HepG2 (cell line): ENCODE measurements around the gene PDE4D. TPM values are rescaled to one million over a fixed set of nuclear protein-coding genes. Genes with fewer than 3 reads are reported as not detected.

ENCODE experiments used
- ATAC-seq: fragments of 200-7000 bp; cut with Tn5 transposase; 3 replicates; pipeline ENCODE4 v1.9.1; 2020; ENCODE audit warnings: mild to moderate bottlenecking, moderate library complexity
- BruUV-seq: library from RNA; stranded (reverse); fragments of 400-500 nt; replicated peaks from 2 replicates; lab custom pipeline; 2021; lab: Mats Ljungman, UMichigan
- CTCF ChIA-PET: fragments of 300-600 bp; formaldehyde crosslinking; extraction: SDS; loops from one replicate; lab custom pipeline; 2021; ENCODE audit warnings: low total read pairs, inconsistent platforms, low intra/inter-chr PET ratio; lab: Yijun Ruan, JAX
- POLR2A ChIA-PET: fragments of 350-600 bp; sonication (Branson Sonifier 250); formaldehyde crosslinking; loops from one replicate; lab custom pipeline; 2020; ENCODE audit warnings: antibody characterized with exemption, inconsistent platforms; lab: Yijun Ruan, JAX
- DNase-seq: peaks from one replicate; pipeline ENCODE4 v3.0.0-alpha.2; 2015; ENCODE audit warnings: low spot score
- FAIRE-seq: peaks from 3 replicates; lab custom pipeline; 2011; peaks lifted over from hg19 to GRCh38; lab: Jason Lieb, UNC
- H2AFZ ChIP-seq: one replicate; pipeline ENCODE4 v1.6.1; 2011; ENCODE audit warnings: low read length, inconsistent platforms
- H3K27ac ChIP-seq: fragments of 300-600 bp; 3 replicates; pipeline ENCODE4 v1.8.0; 2011; ENCODE audit warnings: mixed run types, mild to moderate bottlenecking, mixed read lengths, low read length, inconsistent platforms; ENCODE audit not compliant: insufficient read depth; ENCODE audit errors: extremely low read length
- H3K27me3 ChIP-seq, 2 experiments: fragments of 200-600 bp in 1 of 2; 2 replicates in 1 of 2; 3 replicates in 1 of 2; pipeline versions ENCODE4 v1.6.0 to v1.8.0; 2011; ENCODE audit warnings: low read length in 2 of 2, mild to moderate bottlenecking in 2 of 2, moderate library complexity in 2 of 2, inconsistent platforms in 1 of 2; ENCODE audit not compliant: insufficient read depth in 2 of 2, control insufficient read depth in 1 of 2
- H3K36me3 ChIP-seq, 2 experiments: fragments of 200-600 bp in 1 of 2; replicated peaks in 1 of 2; 2 replicates in 1 of 2; 3 replicates in 1 of 2; pipeline versions ENCODE4 v1.5.1 to v1.8.0; 2011; ENCODE audit warnings: low read length in 2 of 2, inconsistent platforms in 1 of 2; ENCODE audit not compliant: insufficient read depth in 2 of 2, control insufficient read depth in 1 of 2
- H3K4me1 ChIP-seq: 2 replicates; pipeline ENCODE4 v1.5.1; 2012; ENCODE audit warnings: low read length, inconsistent platforms; ENCODE audit not compliant: insufficient read depth
- H3K4me2 ChIP-seq: 2 replicates; pipeline ENCODE4 v1.6.0; 2011; ENCODE audit warnings: low read depth, low read length, inconsistent platforms
- H3K4me3 ChIP-seq, 3 experiments: fragments of 200-600 bp in 1 of 3; sonication (generic), shearing (Covaris generic) in 1 of 3; replicated peaks in 1 of 3; 2 replicates each; pipeline ENCODE4 v1.5.1; 2011 to 2016; ENCODE audit warnings: low read length in 3 of 3, inconsistent platforms in 2 of 3, low read depth in 2 of 3, mild to moderate bottlenecking in 2 of 3, control low read depth in 1 of 3, mixed read lengths in 1 of 3; ENCODE audit not compliant: insufficient read depth in 1 of 3
- H3K79me2 ChIP-seq: one replicate; pipeline ENCODE4 v1.6.1; 2011; ENCODE audit warnings: low read length, inconsistent platforms; ENCODE audit not compliant: insufficient read depth
- H3K9ac ChIP-seq: 2 replicates; pipeline ENCODE4 v1.6.0; 2011; ENCODE audit warnings: mild to moderate bottlenecking, low read depth, low read length, inconsistent platforms; ENCODE audit not compliant: insufficient read depth
- H3K9me3 ChIP-seq: 2 replicates; pipeline ENCODE4 v1.5.1; 2012; ENCODE audit warnings: mild to moderate bottlenecking, low read length
- H4K20me1 ChIP-seq: 2 replicates; pipeline ENCODE4 v1.6.0; 2011; ENCODE audit warnings: inconsistent platforms, mild to moderate bottlenecking, low read length, moderate library complexity; ENCODE audit not compliant: insufficient read depth
- KDM3A ChIP-seq: IDR thresholded peaks from 2 replicates; pipeline ENCODE4 v1.6.1; 2018; ENCODE audit warnings: low read depth, missing compliant biosample characterization
- PATZ1 ChIP-seq: sonication (generic); formaldehyde crosslinking; IDR thresholded peaks from 2 replicates; pipeline ENCODE4 v1.4.0; 2020; ENCODE audit warnings: missing genetic modification reagents
- POGK ChIP-seq: sonication (generic); formaldehyde crosslinking; conservative IDR thresholded peaks from 2 replicates; pipeline ENCODE4 v1.8.0; 2022; ENCODE audit warnings: mild to moderate bottlenecking, moderate library complexity, missing genetic modification reagents
- SNAI1 ChIP-seq: sonication (generic); formaldehyde crosslinking; IDR thresholded peaks from 2 replicates; pipeline ENCODE4 v1.5.0; 2020; ENCODE audit warnings: mild to moderate bottlenecking, missing genetic modification reagents, borderline replicate concordance
- ZBTB38 ChIP-seq: sonication (generic); formaldehyde crosslinking; IDR thresholded peaks from 2 replicates; pipeline ENCODE4 v1.5.1; 2020; ENCODE audit warnings: mild to moderate bottlenecking, missing genetic modification reagents
- WGBS: methylation state at CpG from one replicate; pipeline ENCODE4 v1.1.6; 2017; ENCODE audit warnings: low lambda C conversion rate; 5-methylcytosine and 5-hydroxymethylcytosine counted together
- in situ Hi-C: cut with HindIII; loops from 2 replicates; pipeline ENCODE4 v1.10.0; 2017; ENCODE audit warnings: low pct_unique_long_range_greater_than_20kb; ENCODE audit not compliant: extremely low pct_ligation_motif_present
- intact Hi-C: fragments of 100-400 bp; cut with micrococcal nuclease; formaldehyde crosslinking; loops from one replicate; pipeline ENCODE4 v1.10.0; 2022; ENCODE audit not compliant: unreplicated experiment
- polyA plus RNA-seq, 8 experiments: library from polyadenylated mRNA; depleted of rRNA in 3 of 8; stranded (reverse) in 7 of 8; unstranded in 1 of 8; fragments of >200 nt; fragmentation: Illumina TruSeq in 4 of 8; extraction: Trizol in 4 of 8; gene quantifications; 2 replicates each; pipeline versions ENCODE4 v1.2.1 to v1.2.3, GENCODE V29; 2011 to 2016; ENCODE audit warnings: low read depth in 4 of 8, missing spikeins in 1 of 8, mixed read lengths in 1 of 8; ENCODE audit not compliant: insufficient read depth in 1 of 8
- total RNA-seq, 5 experiments: library from RNA; depleted of rRNA; stranded (reverse); fragments of >200 nt; fragmentation: Illumina TruSeq; extraction: Trizol; gene quantifications; 2 replicates each; pipeline ENCODE4 v1.2.3, GENCODE V29; 2016; ENCODE audit warnings: low read depth in 1 of 5

PDE4D gene
- total and polyA plus RNA-seq, 2 of the 13 experiments (the other 11 are each of a cell fraction or from before 2014, with no cell fraction given): 7.0 to 12.2 TPM

- FAIRE-seq: no peak
- in situ Hi-C loops: no loop called here
Measured at GRCh38 chr5:59557572-59557971, 336.0 kb downstream of the PDE4D start.

GRCh38 chr5:59555596-59555995 is 337.9 kb downstream of the PDE4D start:
- in situ Hi-C loops: no loop called here
- DNase-seq: no peak
- no peak overlapping the region for H3K9ac ChIP-seq
- no peaks in the 10 kb centered on the region for H3K79me2 ChIP-seq
- H3K36me3 ChIP-seq: no peaks in the 10 kb centered on the region
- no peak overlapping the region for H2AFZ ChIP-seq
- no peak overlapping the region for H3K4me3 ChIP-seq
- H3K4me1 ChIP-seq: peaks cover 14% of the 10 kb centered on the region
- FAIRE-seq: no peak
- H3K27ac ChIP-seq: no peak overlapping the region
- WGBS: 72% methylated on average over 3 of the region's 3 CpGs
- no peaks in the 10 kb centered on the region for H3K27me3 ChIP-seq
- H3K4me2 ChIP-seq: no peak overlapping the region
- CTCF ChIA-PET: no interaction called here
- H3K9me3 ChIP-seq: no peaks in the 10 kb centered on the region
- POLR2A ChIA-PET: no interaction called here
- intact Hi-C loops: no loop called here
- ATAC-seq: no peak
- TF ChIP-seq KDM3A (CRISPR knock-in tag): no peak
- TF ChIP-seq ZBTB38: no peak
- TF ChIP-seq PATZ1 (CRISPR knock-in tag): no peak
- no TSS peak for BruUV-seq
- H4K20me1 ChIP-seq: no peaks in the 10 kb centered on the region

More at GRCh38 chr5:59557572-59557971, 336.0 kb downstream of the PDE4D start:
- H3K36me3 ChIP-seq: no peaks in the 10 kb centered on the region
- ATAC-seq (no peak), DNase-seq (no peak)
- H3K9me3 ChIP-seq: no peaks in the 10 kb centered on the region
- H3K4me3 ChIP-seq: no peak overlapping the region
- H3K9ac ChIP-seq: no peak overlapping the region
- ChIA-PET POLR2A (no interaction called here), CTCF (no interaction called here)
- no TSS peak for BruUV-seq
- H2AFZ ChIP-seq: no peak overlapping the region
- H3K4me2 ChIP-seq: no peak overlapping the region
- H3K79me2 ChIP-seq: no peaks in the 10 kb centered on the region
- intact Hi-C loops: no loop called here
- TF ChIP-seq SNAI1 (no peak), POGK (no peak)
- H3K27ac ChIP-seq: no peak overlapping the region
- H3K27me3 ChIP-seq: no peaks in the 10 kb centered on the region
- H3K4me1 ChIP-seq: peaks cover 23% of the 10 kb centered on the region
- no peaks in the 10 kb centered on the region for H4K20me1 ChIP-seq
